HepG2 (cell line): ENCODE results near the gene AMIGO3. TPM values are rescaled to one million over a fixed set of nuclear protein-coding genes. Genes with fewer than 3 reads are reported as not detected.
"Not testable (repeated sequence)": the region's sequence is repeated elsewhere in the genome, so short reads cannot be mapped to it uniquely, and the experiment has no call there.

Experiments
- ATAC-seq: fragments of 200-7000 bp; cut with Tn5 transposase; 3 replicates; pipeline ENCODE4 v1.9.1; 2020; ENCODE audit warnings: mild to moderate bottlenecking, moderate library complexity
- BruUV-seq: library from RNA; stranded (reverse); fragments of 400-500 nt; replicated peaks from 2 replicates; lab custom pipeline; 2021; lab: Mats Ljungman, UMichigan
- CTCF ChIA-PET: fragments of 300-600 bp; formaldehyde crosslinking; extraction: SDS; loops from one replicate; lab custom pipeline; 2021; ENCODE audit warnings: low total read pairs, inconsistent platforms, low intra/inter-chr PET ratio; lab: Yijun Ruan, JAX
- POLR2A ChIA-PET: fragments of 350-600 bp; sonication (Branson Sonifier 250); formaldehyde crosslinking; loops from one replicate; lab custom pipeline; 2020; ENCODE audit warnings: antibody characterized with exemption, inconsistent platforms; lab: Yijun Ruan, JAX
- DNase-seq: peaks from one replicate; pipeline ENCODE4 v3.0.0-alpha.2; 2015; ENCODE audit warnings: low spot score
- FAIRE-seq: peaks from 3 replicates; lab custom pipeline; 2011; peaks lifted over from hg19 to GRCh38; lab: Jason Lieb, UNC
- H2AFZ ChIP-seq: one replicate; pipeline ENCODE4 v1.6.1; 2011; ENCODE audit warnings: low read length, inconsistent platforms
- H3K27ac ChIP-seq: fragments of 300-600 bp; 3 replicates; pipeline ENCODE4 v1.8.0; 2011; ENCODE audit warnings: mixed run types, mild to moderate bottlenecking, mixed read lengths, low read length, inconsistent platforms; ENCODE audit not compliant: insufficient read depth; ENCODE audit errors: extremely low read length
- H3K27me3 ChIP-seq, 2 experiments: fragments of 200-600 bp in 1 of 2; 2 replicates in 1 of 2; 3 replicates in 1 of 2; pipeline versions ENCODE4 v1.6.0 to v1.8.0; 2011; ENCODE audit warnings: low read length in 2 of 2, mild to moderate bottlenecking in 2 of 2, moderate library complexity in 2 of 2, inconsistent platforms in 1 of 2; ENCODE audit not compliant: insufficient read depth in 2 of 2, control insufficient read depth in 1 of 2
- H3K36me3 ChIP-seq, 2 experiments: fragments of 200-600 bp in 1 of 2; replicated peaks in 1 of 2; 2 replicates in 1 of 2; 3 replicates in 1 of 2; pipeline versions ENCODE4 v1.5.1 to v1.8.0; 2011; ENCODE audit warnings: low read length in 2 of 2, inconsistent platforms in 1 of 2; ENCODE audit not compliant: insufficient read depth in 2 of 2, control insufficient read depth in 1 of 2
- H3K4me1 ChIP-seq: 2 replicates; pipeline ENCODE4 v1.5.1; 2012; ENCODE audit warnings: low read length, inconsistent platforms; ENCODE audit not compliant: insufficient read depth
- H3K4me2 ChIP-seq: 2 replicates; pipeline ENCODE4 v1.6.0; 2011; ENCODE audit warnings: low read depth, low read length, inconsistent platforms
- H3K4me3 ChIP-seq, 3 experiments: fragments of 200-600 bp in 1 of 3; sonication (generic), shearing (Covaris generic) in 1 of 3; replicated peaks in 1 of 3; 2 replicates each; pipeline ENCODE4 v1.5.1; 2011 to 2016; ENCODE audit warnings: low read length in 3 of 3, inconsistent platforms in 2 of 3, low read depth in 2 of 3, mild to moderate bottlenecking in 2 of 3, control low read depth in 1 of 3, mixed read lengths in 1 of 3; ENCODE audit not compliant: insufficient read depth in 1 of 3
- H3K79me2 ChIP-seq: one replicate; pipeline ENCODE4 v1.6.1; 2011; ENCODE audit warnings: low read length, inconsistent platforms; ENCODE audit not compliant: insufficient read depth
- H3K9ac ChIP-seq: 2 replicates; pipeline ENCODE4 v1.6.0; 2011; ENCODE audit warnings: mild to moderate bottlenecking, low read depth, low read length, inconsistent platforms; ENCODE audit not compliant: insufficient read depth
- H3K9me3 ChIP-seq: 2 replicates; pipeline ENCODE4 v1.5.1; 2012; ENCODE audit warnings: mild to moderate bottlenecking, low read length
- H4K20me1 ChIP-seq: 2 replicates; pipeline ENCODE4 v1.6.0; 2011; ENCODE audit warnings: inconsistent platforms, mild to moderate bottlenecking, low read length, moderate library complexity; ENCODE audit not compliant: insufficient read depth
- ARNTL ChIP-seq: sonication (generic); formaldehyde crosslinking; IDR thresholded peaks from 2 replicates; pipeline ENCODE4 v1.4.0; 2020; ENCODE audit warnings: mild to moderate bottlenecking, missing genetic modification reagents
- HOXD1 ChIP-seq: sonication (generic); formaldehyde crosslinking; IDR thresholded peaks from 2 replicates; pipeline ENCODE4 v1.5.0; 2020; ENCODE audit warnings: missing genetic modification reagents
- IKZF5 ChIP-seq: IDR thresholded peaks from 2 replicates; pipeline ENCODE4 v1.6.1; 2018; ENCODE audit warnings: missing genetic modification reagents, mild to moderate bottlenecking, missing compliant biosample characterization
- MYC ChIP-seq: sonication (generic); formaldehyde crosslinking; IDR thresholded peaks from 2 replicates; pipeline ENCODE4 v1.9.0; 2021; ENCODE audit warnings: missing genetic modification reagents, borderline replicate concordance
- NFKB2 ChIP-seq: sonication (generic); formaldehyde crosslinking; IDR thresholded peaks from 2 replicates; pipeline ENCODE4 v1.4.0; 2020; ENCODE audit warnings: missing genetic modification reagents, borderline replicate concordance
- PATZ1 ChIP-seq: sonication (generic); formaldehyde crosslinking; IDR thresholded peaks from 2 replicates; pipeline ENCODE4 v1.4.0; 2020; ENCODE audit warnings: missing genetic modification reagents
- PHF5A ChIP-seq: IDR thresholded peaks from one replicate; pipeline ENCODE4 v1.6.1; 2018; ENCODE audit warnings: low read depth, missing genetic modification reagents; ENCODE audit not compliant: unreplicated experiment
- TBX3 ChIP-seq: fragments of 450-650 bp; IDR thresholded peaks from 2 replicates; pipeline ENCODE4 v1.6.1; 2017; ENCODE audit warnings: antibody characterized with exemption, mild to moderate bottlenecking, inconsistent platforms, borderline replicate concordance
- TEAD2 ChIP-seq: sonication (generic); formaldehyde crosslinking; IDR thresholded peaks from 2 replicates; pipeline ENCODE4 v1.9.0; 2021; ENCODE audit warnings: missing genetic modification reagents
- ZBTB7B ChIP-seq: sonication (generic); formaldehyde crosslinking; IDR thresholded peaks from 2 replicates; pipeline ENCODE4 v1.4.0; 2020; ENCODE audit warnings: missing genetic modification reagents
- ZFX ChIP-seq: sonication (generic); formaldehyde crosslinking; IDR thresholded peaks from 2 replicates; pipeline ENCODE4 v1.4.0; 2020; ENCODE audit warnings: mild to moderate bottlenecking, low read depth, missing genetic modification reagents, moderate library complexity
- ZKSCAN8 ChIP-seq: IDR thresholded peaks from 2 replicates; pipeline ENCODE4 v1.6.1; 2016; ENCODE audit warnings: borderline replicate concordance, missing genetic modification reagents, missing compliant biosample characterization
- ZNF205 ChIP-seq: IDR thresholded peaks from 2 replicates; pipeline ENCODE4 v1.6.1; 2018; ENCODE audit warnings: missing biosample characterization, missing genetic modification reagents
- ZNF263 ChIP-seq: sonication (generic); formaldehyde crosslinking; IDR thresholded peaks from 2 replicates; pipeline ENCODE4 v1.4.0; 2020; ENCODE audit warnings: missing genetic modification reagents
- ZNF331 ChIP-seq: sonication (generic); formaldehyde crosslinking; IDR thresholded peaks from 2 replicates; pipeline ENCODE4 v1.4.0; 2020; ENCODE audit warnings: missing genetic modification reagents
- WGBS: methylation state at CpG from one replicate; pipeline ENCODE4 v1.1.6; 2017; ENCODE audit warnings: low lambda C conversion rate; 5-methylcytosine and 5-hydroxymethylcytosine counted together
- in situ Hi-C: cut with HindIII; loops from 2 replicates; pipeline ENCODE4 v1.10.0; 2017; ENCODE audit warnings: low pct_unique_long_range_greater_than_20kb; ENCODE audit not compliant: extremely low pct_ligation_motif_present
- intact Hi-C: fragments of 100-400 bp; cut with micrococcal nuclease; formaldehyde crosslinking; loops from one replicate; pipeline ENCODE4 v1.10.0; 2022; ENCODE audit not compliant: unreplicated experiment
- polyA plus RNA-seq, 8 experiments: library from polyadenylated mRNA; depleted of rRNA in 3 of 8; stranded (reverse) in 7 of 8; unstranded in 1 of 8; fragments of >200 nt; fragmentation: Illumina TruSeq in 4 of 8; extraction: Trizol in 4 of 8; gene quantifications; 2 replicates each; pipeline versions ENCODE4 v1.2.1 to v1.2.3, GENCODE V29; 2011 to 2016; ENCODE audit warnings: low read depth in 4 of 8, missing spikeins in 1 of 8, mixed read lengths in 1 of 8; ENCODE audit not compliant: insufficient read depth in 1 of 8
- total RNA-seq, 5 experiments: library from RNA; depleted of rRNA; stranded (reverse); fragments of >200 nt; fragmentation: Illumina TruSeq; extraction: Trizol; gene quantifications; 2 replicates each; pipeline ENCODE4 v1.2.3, GENCODE V29; 2016; ENCODE audit warnings: low read depth in 1 of 5
- TF ChIP-seq, protein P1 (sequence below): sonication (generic); IDR thresholded peaks from 2 replicates; pipeline ENCODE4 v1.6.1; 2016; ENCODE audit warnings: low read depth, borderline replicate concordance
- TF ChIP-seq, protein P2 (sequence below): sonication (generic); formaldehyde crosslinking; IDR thresholded peaks from 2 replicates; pipeline ENCODE4 v1.4.0; 2020; ENCODE audit warnings: missing genetic modification reagents

AMIGO3 gene
- total and polyA plus RNA-seq, 2 of the 13 experiments (the other 11 are each of a cell fraction or from before 2014, with no cell fraction given), result 0.35 TPM; not detected in 1

DNA sequence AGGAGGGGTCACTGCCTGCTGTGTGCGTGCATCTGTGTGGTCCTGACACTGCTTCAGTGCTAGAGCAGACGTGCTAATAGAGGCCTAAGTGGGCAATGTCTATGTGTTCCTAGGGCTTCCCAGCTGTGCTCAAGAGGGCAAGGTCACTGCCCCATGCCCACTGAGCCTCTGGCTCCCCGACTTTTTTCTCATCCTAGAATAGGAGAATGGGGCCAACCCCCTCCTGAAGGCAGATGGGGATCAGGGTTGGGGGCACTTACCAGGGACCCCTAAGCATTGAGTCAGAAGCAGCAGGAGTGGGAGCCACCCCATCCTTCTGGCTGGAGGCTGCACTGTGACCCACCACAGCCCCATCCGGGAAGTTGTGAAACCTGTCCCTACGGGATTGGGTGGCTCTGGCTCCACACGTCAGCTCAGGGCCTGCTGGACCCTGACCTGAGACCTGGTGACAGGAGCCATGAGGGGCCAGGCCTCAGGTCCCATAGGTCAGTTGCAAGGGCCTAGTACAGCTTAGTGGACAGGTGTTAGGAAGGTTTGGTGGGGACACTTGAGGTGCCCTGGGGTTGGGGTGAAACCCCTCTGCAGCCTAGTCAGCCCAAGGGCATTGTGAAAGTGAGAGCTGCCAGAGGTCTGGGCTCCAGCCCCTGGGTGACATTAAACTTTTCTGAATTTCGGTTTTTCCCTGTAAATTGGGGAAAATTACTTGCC lies 31.0 kb downstream of the AMIGO3 start:
- H3K79me2 ChIP-seq, result peaks cover 38% of the 10 kb centered on the region
- BruUV-seq, in situ Hi-C loops, H3K27me3 ChIP-seq, intact Hi-C loops, H3K9me3 ChIP-seq, H3K36me3 ChIP-seq, CTCF ChIA-PET, H2AFZ ChIP-seq: not testable (repeated sequence)
- DNase-seq, result peak; percentile 88
- H4K20me1 ChIP-seq, result peaks cover 12% of the 10 kb centered on the region; the same call in 1 of the 2 replicates
- H3K4me3 ChIP-seq, result peak overlapping the region; percentile 75 to 96 (median 89)
- WGBS, result 0% methylated on average over 3 of the region's 7 CpGs
- H3K4me1 ChIP-seq, result peaks cover 52% of the 10 kb centered on the region
- peak overlapping the region; percentile 96 for H3K4me2 ChIP-seq
- POLR2A ChIA-PET, result interaction anchor here (0.6 to 2.3 kb wide), 7 partner anchors 13 to 266 kb away, joined by 3 to 18 read pairs (median 5); partner anchors contain the start of genes AMT, DAG1 and MON1A
- peak; percentile 91 for FAIRE-seq
- H3K9ac ChIP-seq, result peak overlapping the region; percentile 97
- peak; percentile 89 for ATAC-seq
- H3K27ac ChIP-seq, result peak overlapping the region; percentile 96
- TF ChIP-seq ARNTL (CRISPR knock-in tag) (0 out of 2 replicates have a peak, but pooled peaks have one; percentile 31), NFKB2 (CRISPR knock-in tag) (peak; percentile 46), PATZ1 (CRISPR knock-in tag) (peak; percentile 49; the same call in 1 of the 2 replicates), ZFX (CRISPR knock-in tag) (peak; percentile 88), TEAD2 (CRISPR knock-in tag) (0 out of 2 replicates have a peak, but pooled peaks have one; percentile 8), ZNF331 (CRISPR knock-in tag) (peak; percentile 26; the same call in 1 of the 2 replicates), ZNF205 (CRISPR knock-in tag) (0 out of 2 replicates have a peak, but pooled peaks have one; percentile 35), ZBTB7B (CRISPR knock-in tag) (peak; percentile 85; the same call in 1 of the 2 replicates), MYC (peak; percentile 88), IKZF5 (CRISPR knock-in tag) (peak; percentile 37), PHF5A (CRISPR knock-in tag) (peak; percentile 63), ZKSCAN8 (CRISPR knock-in tag) (peak; percentile 17; the same call in 1 of the 2 replicates), ZNF263 (CRISPR knock-in tag) (peak; percentile 16; the same call in 1 of the 2 replicates), TBX3 (peak; percentile 13; the same call in 1 of the 2 replicates), HOXD1 (CRISPR knock-in tag) (0 out of 2 replicates have a peak, but pooled peaks have one; percentile 68)
- TF ChIP-seq, protein P1, sequence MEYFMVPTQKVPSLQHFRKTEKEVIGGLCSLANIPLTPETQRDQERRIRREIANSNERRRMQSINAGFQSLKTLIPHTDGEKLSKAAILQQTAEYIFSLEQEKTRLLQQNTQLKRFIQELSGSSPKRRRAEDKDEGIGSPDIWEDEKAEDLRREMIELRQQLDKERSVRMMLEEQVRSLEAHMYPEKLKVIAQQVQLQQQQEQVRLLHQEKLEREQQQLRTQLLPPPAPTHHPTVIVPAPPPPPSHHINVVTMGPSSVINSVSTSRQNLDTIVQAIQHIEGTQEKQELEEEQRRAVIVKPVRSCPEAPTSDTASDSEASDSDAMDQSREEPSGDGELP, result peak; percentile 75
- TF ChIP-seq, protein P2, sequence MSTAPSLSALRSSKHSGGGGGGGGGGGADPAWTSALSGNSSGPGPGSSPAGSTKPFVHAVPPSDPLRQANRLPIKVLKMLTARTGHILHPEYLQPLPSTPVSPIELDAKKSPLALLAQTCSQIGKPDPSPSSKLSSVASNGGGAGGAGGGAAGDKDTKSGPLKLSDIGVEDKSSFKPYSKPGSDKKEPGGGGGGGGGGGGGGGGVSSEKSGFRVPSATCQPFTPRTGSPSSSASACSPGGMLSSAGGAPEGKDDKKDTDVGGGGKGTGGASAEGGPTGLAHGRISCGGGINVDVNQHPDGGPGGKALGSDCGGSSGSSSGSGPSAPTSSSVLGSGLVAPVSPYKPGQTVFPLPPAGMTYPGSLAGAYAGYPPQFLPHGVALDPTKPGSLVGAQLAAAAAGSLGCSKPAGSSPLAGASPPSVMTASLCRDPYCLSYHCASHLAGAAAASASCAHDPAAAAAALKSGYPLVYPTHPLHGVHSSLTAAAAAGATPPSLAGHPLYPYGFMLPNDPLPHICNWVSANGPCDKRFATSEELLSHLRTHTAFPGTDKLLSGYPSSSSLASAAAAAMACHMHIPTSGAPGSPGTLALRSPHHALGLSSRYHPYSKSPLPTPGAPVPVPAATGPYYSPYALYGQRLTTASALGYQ, result peak; percentile 33; the same call in 1 of the 2 replicates
